WTC11 (cell line): Measurements from ENCODE around the gene BOLA3. TPM values are rescaled to one million over a fixed set of nuclear protein-coding genes. Genes with fewer than 3 reads are reported as not detected.

Experiments used
- ATAC-seq: fragments of 200-7000 bp; cut with Tn5 transposase; 2 replicates; pipeline ENCODE4 v1.10.0; 2021; ENCODE audit warnings: mild to moderate bottlenecking, moderate library complexity
- CTCF ChIA-PET: fragments of 300-600 bp; sonication (Branson Sonifier 250); formaldehyde crosslinking; loops from one replicate; lab custom pipeline; 2021; ENCODE audit warnings: antibody characterized with exemption; lab: Charles Lee
- POLR2A ChIA-PET: fragments of 350-600 bp; sonication (Branson Sonifier 250); formaldehyde crosslinking; loops from one replicate; lab custom pipeline; 2021; ENCODE audit warnings: antibody characterized with exemption; lab: Charles Lee
- DNase-seq: peaks from one replicate; pipeline ENCODE4 v3.0.0; 2021; ENCODE audit warnings: low spot score
- H3K27ac Mint-ChIP-seq: 2 replicates; pipeline ENCODE4 v1.8.0; 2021; ENCODE audit warnings: mixed read lengths
- H3K27me3 Mint-ChIP-seq: 2 replicates; pipeline ENCODE4 v1.8.0; 2021; ENCODE audit warnings: low read depth, mild to moderate bottlenecking, moderate library complexity, mixed read lengths
- H3K36me3 Mint-ChIP-seq: 2 replicates; pipeline ENCODE4 v1.8.0; 2021; ENCODE audit warnings: mixed read lengths
- H3K4me1 Mint-ChIP-seq: 2 replicates; pipeline ENCODE4 v1.8.0; 2022; ENCODE audit warnings: mixed read lengths
- H3K4me3 Mint-ChIP-seq: 2 replicates; pipeline ENCODE4 v1.8.0; 2021; ENCODE audit warnings: mild to moderate bottlenecking, moderate library complexity, mixed read lengths
- H3K9me3 Mint-ChIP-seq: 2 replicates; pipeline ENCODE4 v1.8.0; 2021; ENCODE audit warnings: mixed read lengths
- ELF4 ChIP-seq: sonication (generic); formaldehyde crosslinking; IDR thresholded peaks from 2 replicates; pipeline ENCODE4 v1.8.1; 2022; ENCODE audit warnings: low read depth, mild to moderate bottlenecking, moderate library complexity, missing genetic modification reagents
- EMX1 ChIP-seq: fragments of 250-450 bp; sonication (Bioruptor Pico); IDR thresholded peaks from 2 replicates; pipeline ENCODE4 v1.8.0; 2021; ENCODE audit warnings: mild to moderate bottlenecking
- ESRRA ChIP-seq: sonication (generic); formaldehyde crosslinking; IDR thresholded peaks from 2 replicates; pipeline ENCODE4 v1.8.1; 2022; ENCODE audit warnings: mild to moderate bottlenecking, missing genetic modification reagents, borderline replicate concordance
- GRHL2 ChIP-seq: fragments of 250-450 bp; sonication (Bioruptor Pico); IDR thresholded peaks from 2 replicates; pipeline ENCODE4 v1.8.0; 2022; ENCODE audit warnings: mild to moderate bottlenecking, moderate library complexity; ENCODE audit not compliant: insufficient replicate concordance, severe bottlenecking
- HMGXB4 ChIP-seq: sonication (generic); formaldehyde crosslinking; IDR thresholded peaks from 2 replicates; pipeline ENCODE4 v1.8.1; 2023; ENCODE audit warnings: mild to moderate bottlenecking, moderate library complexity, missing genetic modification reagents
- TEAD1 ChIP-seq: sonication (generic); formaldehyde crosslinking; IDR thresholded peaks from 2 replicates; pipeline ENCODE4 v1.8.0; 2022; ENCODE audit warnings: mild to moderate bottlenecking, missing genetic modification reagents
- TEAD4 ChIP-seq: sonication (generic); formaldehyde crosslinking; IDR thresholded peaks from 2 replicates; pipeline ENCODE4 v1.8.0; 2022; ENCODE audit warnings: mild to moderate bottlenecking, missing genetic modification reagents
- ZNF138 ChIP-seq: sonication (generic); formaldehyde crosslinking; conservative IDR thresholded peaks from 2 replicates; pipeline ENCODE4 v1.8.1; 2022; ENCODE audit warnings: mild to moderate bottlenecking, moderate library complexity, missing genetic modification reagents
- ZNF263 ChIP-seq: sonication (generic); formaldehyde crosslinking; IDR thresholded peaks from 2 replicates; pipeline ENCODE4 v1.8.1; 2022; ENCODE audit warnings: low read depth, mild to moderate bottlenecking, moderate library complexity, missing genetic modification reagents
- ZNF396 ChIP-seq: fragments of 250-450 bp; sonication (Bioruptor Pico); IDR thresholded peaks from 2 replicates; pipeline ENCODE4 v1.8.0; 2021; ENCODE audit warnings: mild to moderate bottlenecking, moderate library complexity, borderline replicate concordance
- ZNF512 ChIP-seq: sonication (generic); formaldehyde crosslinking; IDR thresholded peaks from 2 replicates; pipeline ENCODE4 v1.8.1; 2022; ENCODE audit warnings: missing genetic modification reagents, borderline replicate concordance
- total RNA-seq: library from RNA; stranded (reverse); gene quantifications from 3 replicates; pipeline ENCODE4 v1.2.3, GENCODE V29; 2021
- TF ChIP-seq, protein P1 (sequence below): sonication (generic); formaldehyde crosslinking; IDR thresholded peaks from 2 replicates; pipeline ENCODE4 v1.8.0; 2023; ENCODE audit warnings: missing genetic modification reagents, mild to moderate bottlenecking, borderline replicate concordance
- TF ChIP-seq, protein P2 (sequence below): fragments of 250-450 bp; sonication (Bioruptor Pico); IDR thresholded peaks from 2 replicates; pipeline ENCODE4 v1.9.0; 2021; ENCODE audit warnings: mild to moderate bottlenecking
- TF ChIP-seq, protein P3 (sequence below): sonication (generic); formaldehyde crosslinking; conservative IDR thresholded peaks from 2 replicates; pipeline ENCODE4 v1.8.1; 2022; ENCODE audit warnings: mild to moderate bottlenecking, missing genetic modification reagents
- TF ChIP-seq, protein P4 (sequence below): fragments of 250-450 bp; sonication (Bioruptor Pico); conservative IDR thresholded peaks from 2 replicates; pipeline ENCODE4 v1.9.0; 2021; ENCODE audit warnings: mild to moderate bottlenecking
- TF ChIP-seq, protein P5 (sequence below): sonication (generic); formaldehyde crosslinking; IDR thresholded peaks from 2 replicates; pipeline ENCODE4 v1.8.0; 2022; ENCODE audit warnings: mild to moderate bottlenecking, missing genetic modification reagents

BOLA3 gene
- total RNA-seq, 1 experiment from 2014 or later, result 58.2 TPM

- TF ChIP-seq, protein P1, sequence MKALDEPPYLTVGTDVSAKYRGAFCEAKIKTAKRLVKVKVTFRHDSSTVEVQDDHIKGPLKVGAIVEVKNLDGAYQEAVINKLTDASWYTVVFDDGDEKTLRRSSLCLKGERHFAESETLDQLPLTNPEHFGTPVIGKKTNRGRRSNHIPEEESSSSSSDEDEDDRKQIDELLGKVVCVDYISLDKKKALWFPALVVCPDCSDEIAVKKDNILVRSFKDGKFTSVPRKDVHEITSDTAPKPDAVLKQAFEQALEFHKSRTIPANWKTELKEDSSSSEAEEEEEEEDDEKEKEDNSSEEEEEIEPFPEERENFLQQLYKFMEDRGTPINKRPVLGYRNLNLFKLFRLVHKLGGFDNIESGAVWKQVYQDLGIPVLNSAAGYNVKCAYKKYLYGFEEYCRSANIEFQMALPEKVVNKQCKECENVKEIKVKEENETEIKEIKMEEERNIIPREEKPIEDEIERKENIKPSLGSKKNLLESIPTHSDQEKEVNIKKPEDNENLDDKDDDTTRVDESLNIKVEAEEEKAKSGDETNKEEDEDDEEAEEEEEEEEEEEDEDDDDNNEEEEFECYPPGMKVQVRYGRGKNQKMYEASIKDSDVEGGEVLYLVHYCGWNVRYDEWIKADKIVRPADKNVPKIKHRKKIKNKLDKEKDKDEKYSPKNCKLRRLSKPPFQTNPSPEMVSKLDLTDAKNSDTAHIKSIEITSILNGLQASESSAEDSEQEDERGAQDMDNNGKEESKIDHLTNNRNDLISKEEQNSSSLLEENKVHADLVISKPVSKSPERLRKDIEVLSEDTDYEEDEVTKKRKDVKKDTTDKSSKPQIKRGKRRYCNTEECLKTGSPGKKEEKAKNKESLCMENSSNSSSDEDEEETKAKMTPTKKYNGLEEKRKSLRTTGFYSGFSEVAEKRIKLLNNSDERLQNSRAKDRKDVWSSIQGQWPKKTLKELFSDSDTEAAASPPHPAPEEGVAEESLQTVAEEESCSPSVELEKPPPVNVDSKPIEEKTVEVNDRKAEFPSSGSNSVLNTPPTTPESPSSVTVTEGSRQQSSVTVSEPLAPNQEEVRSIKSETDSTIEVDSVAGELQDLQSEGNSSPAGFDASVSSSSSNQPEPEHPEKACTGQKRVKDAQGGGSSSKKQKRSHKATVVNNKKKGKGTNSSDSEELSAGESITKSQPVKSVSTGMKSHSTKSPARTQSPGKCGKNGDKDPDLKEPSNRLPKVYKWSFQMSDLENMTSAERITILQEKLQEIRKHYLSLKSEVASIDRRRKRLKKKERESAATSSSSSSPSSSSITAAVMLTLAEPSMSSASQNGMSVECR (CRISPR knock-in tag), result peak; percentile 74; the same call in 1 of the 2 replicates
Observed at GRCh38 chr2:74178211-74179062, 30.7 kb upstream of the BOLA3 start, which contains the start of gene MOB1A (continued).

- no peak for DNase-seq
- CTCF ChIA-PET, result interaction anchor here (1.0 to 1.8 kb wide), 11 partner anchors 11 to 351 kb away, joined by 3 to 15 read pairs (median 5); partner anchors contain the start of genes DQX1 and MTHFD2
- peaks cover 25% of the 10 kb centered on the region for H3K36me3 Mint-ChIP-seq
- ATAC-seq, result no peak
- peak overlapping the region; percentile 86 for H3K4me3 Mint-ChIP-seq
- POLR2A ChIA-PET, result interaction anchor here (0.9 to 2.8 kb wide), 9 partner anchors 10 to 176 kb away, joined by 3 to 41 read pairs (median 8); partner anchors contain the start of gene MTHFD2
- H3K4me1 Mint-ChIP-seq, result peaks cover 14% of the 10 kb centered on the region
- H3K27me3 Mint-ChIP-seq, result no peaks in the 10 kb centered on the region
- peak overlapping the region; percentile 94 for H3K27ac Mint-ChIP-seq
- peaks cover 15% of the 10 kb centered on the region for H3K9me3 Mint-ChIP-seq
- TF ChIP-seq, protein P2, sequence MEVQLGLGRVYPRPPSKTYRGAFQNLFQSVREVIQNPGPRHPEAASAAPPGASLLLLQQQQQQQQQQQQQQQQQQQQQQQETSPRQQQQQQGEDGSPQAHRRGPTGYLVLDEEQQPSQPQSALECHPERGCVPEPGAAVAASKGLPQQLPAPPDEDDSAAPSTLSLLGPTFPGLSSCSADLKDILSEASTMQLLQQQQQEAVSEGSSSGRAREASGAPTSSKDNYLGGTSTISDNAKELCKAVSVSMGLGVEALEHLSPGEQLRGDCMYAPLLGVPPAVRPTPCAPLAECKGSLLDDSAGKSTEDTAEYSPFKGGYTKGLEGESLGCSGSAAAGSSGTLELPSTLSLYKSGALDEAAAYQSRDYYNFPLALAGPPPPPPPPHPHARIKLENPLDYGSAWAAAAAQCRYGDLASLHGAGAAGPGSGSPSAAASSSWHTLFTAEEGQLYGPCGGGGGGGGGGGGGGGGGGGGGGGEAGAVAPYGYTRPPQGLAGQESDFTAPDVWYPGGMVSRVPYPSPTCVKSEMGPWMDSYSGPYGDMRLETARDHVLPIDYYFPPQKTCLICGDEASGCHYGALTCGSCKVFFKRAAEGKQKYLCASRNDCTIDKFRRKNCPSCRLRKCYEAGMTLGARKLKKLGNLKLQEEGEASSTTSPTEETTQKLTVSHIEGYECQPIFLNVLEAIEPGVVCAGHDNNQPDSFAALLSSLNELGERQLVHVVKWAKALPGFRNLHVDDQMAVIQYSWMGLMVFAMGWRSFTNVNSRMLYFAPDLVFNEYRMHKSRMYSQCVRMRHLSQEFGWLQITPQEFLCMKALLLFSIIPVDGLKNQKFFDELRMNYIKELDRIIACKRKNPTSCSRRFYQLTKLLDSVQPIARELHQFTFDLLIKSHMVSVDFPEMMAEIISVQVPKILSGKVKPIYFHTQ (CRISPR knock-in tag), result no peak
- TF ChIP-seq ZNF512 (CRISPR knock-in tag) (no peak), ZNF138 (no peak), EMX1 (CRISPR knock-in tag) (no peak), TEAD1 (no peak), ELF4 (CRISPR knock-in tag) (no peak), ZNF396 (CRISPR knock-in tag) (no peak), HMGXB4 (CRISPR knock-in tag) (no peak), ESRRA (CRISPR knock-in tag) (no peak), TEAD4 (CRISPR knock-in tag) (no peak), ZNF263 (no peak), GRHL2 (CRISPR knock-in tag) (no peak)
- TF ChIP-seq, protein P3, sequence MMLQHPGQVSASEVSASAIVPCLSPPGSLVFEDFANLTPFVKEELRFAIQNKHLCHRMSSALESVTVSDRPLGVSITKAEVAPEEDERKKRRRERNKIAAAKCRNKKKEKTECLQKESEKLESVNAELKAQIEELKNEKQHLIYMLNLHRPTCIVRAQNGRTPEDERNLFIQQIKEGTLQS (CRISPR knock-in tag), result no peak
- TF ChIP-seq, protein P4, sequence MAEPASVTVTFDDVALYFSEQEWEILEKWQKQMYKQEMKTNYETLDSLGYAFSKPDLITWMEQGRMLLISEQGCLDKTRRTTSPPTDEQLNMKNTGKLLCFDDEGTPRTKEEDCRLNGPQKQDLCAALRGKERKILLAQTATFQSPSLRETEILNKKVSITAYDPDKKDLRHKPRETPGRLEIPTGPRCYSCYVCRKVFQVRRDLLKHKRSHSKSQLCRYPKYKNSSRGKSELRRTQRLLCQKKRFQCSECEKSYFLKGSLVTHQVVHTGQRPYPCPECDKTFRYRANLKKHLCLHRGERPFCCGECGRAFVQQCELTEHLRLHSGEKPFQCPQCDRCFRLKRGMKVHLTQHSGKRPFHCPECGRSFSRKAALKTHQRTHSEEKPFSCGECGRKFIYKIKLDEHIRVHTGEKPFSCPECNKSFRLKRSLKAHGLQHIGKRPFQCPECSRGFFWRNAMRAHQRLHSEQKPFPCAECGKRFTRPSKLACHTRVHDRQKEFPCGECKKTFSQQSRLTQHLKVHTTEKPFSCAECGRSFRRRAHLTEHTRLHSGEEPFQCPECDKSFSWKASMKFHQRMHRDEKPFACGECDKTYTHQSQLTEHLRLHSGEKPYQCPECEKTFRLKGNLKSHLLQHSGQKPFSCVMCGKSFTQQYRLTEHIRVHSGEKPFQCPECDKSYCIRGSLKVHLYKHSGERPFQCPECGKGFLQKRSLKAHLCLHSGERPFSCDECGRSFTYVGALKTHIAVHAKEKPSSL (CRISPR knock-in tag), result no peak
- TF ChIP-seq, protein P5, sequence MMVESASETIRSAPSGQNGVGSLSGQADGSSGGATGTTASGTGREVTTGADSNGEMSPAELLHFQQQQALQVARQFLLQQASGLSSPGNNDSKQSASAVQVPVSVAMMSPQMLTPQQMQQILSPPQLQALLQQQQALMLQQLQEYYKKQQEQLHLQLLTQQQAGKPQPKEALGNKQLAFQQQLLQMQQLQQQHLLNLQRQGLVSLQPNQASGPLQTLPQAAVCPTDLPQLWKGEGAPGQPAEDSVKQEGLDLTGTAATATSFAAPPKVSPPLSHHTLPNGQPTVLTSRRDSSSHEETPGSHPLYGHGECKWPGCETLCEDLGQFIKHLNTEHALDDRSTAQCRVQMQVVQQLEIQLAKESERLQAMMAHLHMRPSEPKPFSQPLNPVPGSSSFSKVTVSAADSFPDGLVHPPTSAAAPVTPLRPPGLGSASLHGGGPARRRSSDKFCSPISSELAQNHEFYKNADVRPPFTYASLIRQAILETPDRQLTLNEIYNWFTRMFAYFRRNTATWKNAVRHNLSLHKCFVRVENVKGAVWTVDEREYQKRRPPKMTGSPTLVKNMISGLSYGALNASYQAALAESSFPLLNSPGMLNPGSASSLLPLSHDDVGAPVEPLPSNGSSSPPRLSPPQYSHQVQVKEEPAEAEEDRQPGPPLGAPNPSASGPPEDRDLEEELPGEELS (CRISPR knock-in tag), result no peak
Observed at GRCh38 chr2:74177696-74178095, 30.0 kb upstream of the BOLA3 start.
